ENCODE measurements around the gene MAPRE2.
"Not testable (repeated sequence)": the region's sequence is repeated elsewhere in the genome, so short reads cannot be mapped to it uniquely, and the experiment has no call there.

The MAPRE2 gene

GRCh38 chr18:35127201-35127600 is 86.0 kb downstream of the MAPRE2 start:
- peak; percentile 4 for DNase-seq

GRCh38 chr18:35128675-35129074 is 87.5 kb downstream of the MAPRE2 start:
- no peak for DNase-seq

- DNase-seq = no peak
Observed at GRCh38 chr18:35130236-35130635, 89.0 kb downstream of the MAPRE2 start.

GRCh38 chr18:35131387-35132020 is 90.3 kb downstream of the MAPRE2 start:
- DNase-seq = no peak

GRCh38 chr18:35132021-35132902 is 91.0 kb downstream of the MAPRE2 start:
- DNase-seq = no peak

GRCh38 chr18:35134190-35134730 is 93.0 kb downstream of the MAPRE2 start:
- DNase-seq = no peak

- DNase-seq = no peak
Observed at GRCh38 chr18:35134791-35135531, 93.7 kb downstream of the MAPRE2 start.

GRCh38 chr18:35136248-35136647 is 95.0 kb downstream of the MAPRE2 start:
- no peak for DNase-seq

- DNase-seq = no peak
Observed at GRCh38 chr18:35136885-35137284, 95.7 kb downstream of the MAPRE2 start.

GRCh38 chr18:35137632-35138031 is 96.4 kb downstream of the MAPRE2 start:
- no peak for DNase-seq

- no peak for DNase-seq
Observed at GRCh38 chr18:35138773-35139172, 97.6 kb downstream of the MAPRE2 start.

- DNase-seq = no peak
Observed at GRCh38 chr18:35139517-35139916, 98.3 kb downstream of the MAPRE2 start.

- no peak for DNase-seq
Observed at GRCh38 chr18:35141077-35141476, 99.9 kb downstream of the MAPRE2 start.

- no peak for DNase-seq
Observed at GRCh38 chr18:35141567-35142274, 100.5 kb downstream of the MAPRE2 start.

GRCh38 chr18:35142275-35142615 is 101.0 kb downstream of the MAPRE2 start:
- DNase-seq = no peak

GRCh38 chr18:35143622-35144596 is 102.7 kb downstream of the MAPRE2 start:
- DNase-seq = no peak

GRCh38 chr18:35144698-35145097 is 103.5 kb downstream of the MAPRE2 start:
- DNase-seq = no peak

GRCh38 chr18:35150195-35150594 is 109.0 kb downstream of the MAPRE2 start:
- DNase-seq = not testable (repeated sequence)

GRCh38 chr18:35153609-35154272 is 112.5 kb downstream of the MAPRE2 start:
- DNase-seq = no peak

- no peak for DNase-seq
Observed at GRCh38 chr18:35155398-35156117, 114.3 kb downstream of the MAPRE2 start.

Data from NCI-H226 (cell line).